AG10803 (cell line): ENCODE results near the gene ATP5F1E.

Experiments
- DNase-seq: peaks from one replicate; pipeline ENCODE4 v3.0.0; 2010; ENCODE audit warnings: low read depth
- H3K4me3 ChIP-seq: 2 replicates; pipeline ENCODE4 v1.5.1; 2011; ENCODE audit warnings: mild to moderate bottlenecking, low read length, control low read depth
- TF ChIP-seq, protein P1 (sequence below): conservative IDR thresholded peaks from 2 replicates; pipeline ENCODE4 v1.5.1; 2011; ENCODE audit warnings: mild to moderate bottlenecking, low read length, control low read depth, inconsistent platforms

Gene ATP5F1E

DNA sequence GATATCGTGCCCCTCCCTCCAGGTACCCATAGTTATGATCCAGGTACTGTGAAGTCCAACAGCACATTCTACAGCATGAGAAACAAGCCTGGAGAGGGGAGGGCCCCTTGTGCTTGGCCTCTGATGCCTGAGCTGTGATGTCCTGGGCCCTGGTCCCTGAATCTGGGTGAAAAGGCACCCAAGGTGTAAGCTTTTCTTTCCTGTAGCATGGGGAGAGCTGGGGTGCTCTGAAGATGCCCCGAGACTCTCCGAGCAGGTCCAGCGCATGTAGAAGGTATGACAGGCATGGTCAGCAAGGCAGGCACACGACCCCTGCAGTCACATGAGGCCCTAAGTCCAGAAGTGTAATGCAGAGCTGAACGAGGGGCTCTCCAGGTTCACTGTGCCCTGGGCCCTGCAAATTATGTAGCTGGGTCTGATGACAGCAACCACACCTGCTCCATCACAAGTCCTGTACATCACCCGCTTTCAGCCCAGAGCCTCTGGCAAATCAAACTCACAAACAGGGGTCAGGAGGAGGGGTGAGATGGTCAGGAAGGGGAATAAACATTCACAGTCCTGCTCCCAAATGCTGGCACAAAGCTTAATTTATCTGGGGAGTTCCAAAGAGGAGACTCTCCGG lies 23.3 kb downstream of the ATP5F1E start:
- H3K4me3 ChIP-seq = no peak overlapping the region
- TF ChIP-seq, protein P1, sequence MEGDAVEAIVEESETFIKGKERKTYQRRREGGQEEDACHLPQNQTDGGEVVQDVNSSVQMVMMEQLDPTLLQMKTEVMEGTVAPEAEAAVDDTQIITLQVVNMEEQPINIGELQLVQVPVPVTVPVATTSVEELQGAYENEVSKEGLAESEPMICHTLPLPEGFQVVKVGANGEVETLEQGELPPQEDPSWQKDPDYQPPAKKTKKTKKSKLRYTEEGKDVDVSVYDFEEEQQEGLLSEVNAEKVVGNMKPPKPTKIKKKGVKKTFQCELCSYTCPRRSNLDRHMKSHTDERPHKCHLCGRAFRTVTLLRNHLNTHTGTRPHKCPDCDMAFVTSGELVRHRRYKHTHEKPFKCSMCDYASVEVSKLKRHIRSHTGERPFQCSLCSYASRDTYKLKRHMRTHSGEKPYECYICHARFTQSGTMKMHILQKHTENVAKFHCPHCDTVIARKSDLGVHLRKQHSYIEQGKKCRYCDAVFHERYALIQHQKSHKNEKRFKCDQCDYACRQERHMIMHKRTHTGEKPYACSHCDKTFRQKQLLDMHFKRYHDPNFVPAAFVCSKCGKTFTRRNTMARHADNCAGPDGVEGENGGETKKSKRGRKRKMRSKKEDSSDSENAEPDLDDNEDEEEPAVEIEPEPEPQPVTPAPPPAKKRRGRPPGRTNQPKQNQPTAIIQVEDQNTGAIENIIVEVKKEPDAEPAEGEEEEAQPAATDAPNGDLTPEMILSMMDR = no peak
- DNase-seq = no peak

DNA sequence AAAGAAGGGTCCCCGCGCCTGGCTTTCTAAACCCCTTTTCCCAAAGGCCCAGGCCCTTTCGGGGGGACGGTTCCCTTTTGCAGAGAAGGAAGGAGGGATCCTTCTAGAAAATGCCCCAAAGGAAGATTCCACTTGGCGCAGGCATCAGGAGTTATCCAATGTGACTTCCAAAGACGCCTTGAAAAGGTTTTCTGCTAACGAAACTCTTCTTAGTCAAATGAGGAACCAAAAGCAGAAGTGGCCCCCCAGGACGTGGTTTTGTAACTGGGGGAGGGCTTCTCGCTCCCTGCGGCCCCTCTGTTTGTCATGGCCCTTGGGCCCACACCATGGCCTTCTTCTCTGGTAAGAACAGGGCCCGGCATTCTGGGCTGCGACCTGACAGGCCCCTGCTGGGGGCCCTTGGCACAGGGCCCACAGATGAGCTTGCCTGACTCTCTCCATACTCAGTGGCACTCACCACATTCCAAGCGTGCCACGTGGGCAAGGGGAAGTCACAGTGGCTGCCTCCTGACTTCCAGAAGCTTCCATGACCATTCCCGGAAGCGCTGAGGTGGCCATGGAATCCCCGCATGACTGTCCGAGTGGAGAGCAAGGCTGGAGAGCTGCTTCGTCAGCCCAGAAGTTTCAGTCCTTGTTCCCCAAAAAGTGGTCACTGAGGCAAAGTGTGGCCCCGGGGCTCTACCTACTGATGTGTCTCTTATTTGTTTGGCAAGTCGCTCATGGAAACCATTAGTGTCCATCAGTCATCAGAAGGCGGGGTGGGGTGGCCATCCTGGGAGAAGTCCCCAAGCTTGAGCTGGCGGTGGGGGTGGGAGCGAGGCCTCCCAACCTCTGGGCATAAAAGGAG lies 24.2 kb downstream of the ATP5F1E start:
- DNase-seq = no peak
- peak overlapping the region; percentile 40 for H3K4me3 ChIP-seq
- TF ChIP-seq, protein P1 = no peak

DNA sequence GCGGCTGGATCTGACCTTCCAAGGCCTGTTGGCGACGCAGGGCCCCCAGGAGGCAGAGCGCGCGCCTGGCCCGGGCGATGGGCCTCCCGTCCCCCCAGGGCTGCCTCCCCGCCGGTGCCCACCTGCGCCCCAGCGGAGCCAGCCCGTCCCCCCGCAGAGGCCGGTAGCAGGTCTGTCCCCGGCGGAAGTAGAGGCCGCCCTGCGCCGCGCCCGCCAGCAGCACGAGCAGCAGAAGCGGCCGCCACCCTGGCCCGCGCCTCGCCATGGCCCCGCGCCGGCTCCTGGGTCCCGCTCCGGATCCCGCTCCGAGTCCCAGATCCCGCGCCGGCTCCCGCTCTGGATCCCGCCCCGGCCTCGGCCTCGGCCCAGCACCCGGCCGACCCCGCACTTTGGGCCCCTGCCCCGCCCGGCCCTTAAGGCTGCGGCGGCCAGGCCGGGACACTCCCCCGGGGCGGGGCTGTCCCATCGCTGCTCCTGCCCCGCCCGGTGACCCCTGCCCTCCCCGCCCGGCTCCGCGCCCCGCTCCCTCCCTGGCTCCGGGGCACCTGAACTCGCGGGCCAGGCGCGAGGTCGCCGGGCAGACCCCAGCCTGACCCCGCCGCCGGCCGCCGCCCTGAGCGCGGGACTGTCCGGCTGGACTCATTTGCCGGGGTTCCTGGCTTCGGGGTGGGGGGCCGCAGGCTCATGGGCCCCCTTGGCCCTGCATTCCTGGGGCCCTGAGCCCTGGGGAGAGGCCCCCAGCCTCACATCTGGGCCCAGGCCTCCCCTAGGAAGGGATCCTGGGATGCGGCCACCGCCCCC lies 25.1 kb downstream of the ATP5F1E start, which contains the start of gene CTSZ:
TSS of gene CTSZ (minus strand) at position 391 of the 801 bp plus-strand sequence. CDS start at position 265, 126 bp downstream.
- TF ChIP-seq, protein P1 = no peak
- DNase-seq = peak; percentile 57

DNA sequence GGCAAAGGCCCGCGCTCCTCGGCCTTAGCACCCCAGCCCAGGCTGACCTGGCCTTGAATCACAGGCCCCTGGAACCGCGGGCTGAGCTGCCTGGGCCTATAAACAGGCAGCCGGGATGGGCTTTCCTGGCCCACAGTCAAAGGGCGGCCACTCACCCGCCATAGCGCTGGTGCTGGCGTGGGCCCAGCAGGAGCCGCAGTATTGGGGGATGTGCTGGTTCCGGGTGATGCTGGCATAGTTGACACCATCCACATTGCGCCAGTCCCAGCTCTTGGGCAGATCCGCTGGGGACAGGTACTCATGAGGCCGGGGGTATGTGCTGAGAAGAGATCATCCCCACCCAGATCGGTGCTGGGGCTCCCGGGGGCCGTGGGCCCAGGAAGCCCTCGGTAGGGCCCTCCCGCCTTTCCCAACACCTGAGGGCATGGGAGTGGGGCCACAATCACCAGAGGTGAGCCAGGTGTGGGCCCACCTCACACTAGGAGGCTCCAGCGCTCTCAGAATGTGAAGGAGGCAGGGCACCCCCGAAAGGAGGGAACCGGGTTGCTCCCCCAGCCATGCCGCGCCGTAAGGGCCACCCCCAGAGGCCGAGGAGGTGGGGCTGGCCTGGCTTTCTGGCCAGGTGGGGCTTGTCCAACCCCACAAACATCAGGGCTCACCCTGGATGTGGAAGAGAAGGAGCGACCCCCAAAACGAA lies 25.8 kb downstream of the ATP5F1E start:
- TF ChIP-seq, protein P1 = no peak
- peak; percentile 42 for DNase-seq
- peak overlapping the region; percentile 85 for H3K4me3 ChIP-seq

More for the DNA sequence above, 25.1 kb downstream of the ATP5F1E start, which contains the start of gene CTSZ:
- H3K4me3 ChIP-seq = peak within 1 kb of the TSS; percentile 85

DNA sequence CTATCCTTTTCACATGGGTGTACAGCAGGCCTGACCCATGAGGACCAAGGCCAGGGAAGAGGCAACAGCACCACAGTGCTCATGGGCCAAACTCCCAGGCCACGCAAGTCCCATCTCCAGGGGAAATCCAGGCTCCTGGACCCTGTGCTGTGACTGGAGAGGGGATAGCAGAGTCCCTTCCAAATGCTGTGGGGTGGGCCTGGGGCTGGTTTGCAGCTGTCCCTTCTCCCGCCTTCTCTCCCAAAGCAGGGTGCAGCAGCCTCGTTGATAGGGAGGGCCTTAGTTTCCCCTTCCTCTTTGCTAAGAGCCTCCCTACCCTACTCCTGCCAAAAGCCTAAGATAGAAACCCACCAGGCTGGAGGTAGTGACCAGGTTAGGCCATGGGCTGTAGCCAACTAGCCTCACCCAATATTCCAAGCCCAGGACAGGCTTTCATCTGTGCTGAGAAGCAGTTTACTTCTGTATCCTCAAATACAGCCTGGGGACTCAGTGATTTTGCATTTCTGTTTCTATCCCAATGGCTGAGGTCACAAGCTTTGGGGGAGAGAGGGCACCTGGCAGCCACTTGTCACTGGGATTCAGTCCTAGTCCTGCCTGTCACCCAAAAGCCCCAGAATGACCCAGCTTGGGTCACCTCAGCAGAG lies 26.5 kb downstream of the ATP5F1E start:
- TF ChIP-seq, protein P1 = no peak
- DNase-seq = no peak
- peak overlapping the region; percentile 85 for H3K4me3 ChIP-seq
